Measurements from ENCODE around the gene RPS6KA6. TPM values are rescaled to one million over a fixed set of nuclear protein-coding genes. Genes with fewer than 3 reads are reported as not detected.
A peak's percentile ranks its signal among the peaks of the same experiment; 100 is the strongest.
"Not testable (repeated sequence)": the region's sequence is repeated elsewhere in the genome, so short reads cannot be mapped to it uniquely, and the experiment has no call there.

Gene RPS6KA6
- total RNA-seq, 1 experiment from 2014 or later: 1.6 TPM

GRCh38 chrX:84079479-84080197, 108.4 kb downstream of the RPS6KA6 start:
- in situ Hi-C loops (cut with HindIII; ENCODE audit: low pct_unique_long_range_greater_than_20kb, low sequenced_read_pairs); DNase-seq (ENCODE audit: low read depth, low spot score): not testable (repeated sequence)

- no peak for DNase-seq (ENCODE audit: low read depth, low spot score)
- in situ Hi-C loops (cut with HindIII; ENCODE audit: low pct_unique_long_range_greater_than_20kb, low sequenced_read_pairs): no loop called here
Observed at GRCh38 chrX:84078991-84079390, 109.0 kb downstream of the RPS6KA6 start.

DNA sequence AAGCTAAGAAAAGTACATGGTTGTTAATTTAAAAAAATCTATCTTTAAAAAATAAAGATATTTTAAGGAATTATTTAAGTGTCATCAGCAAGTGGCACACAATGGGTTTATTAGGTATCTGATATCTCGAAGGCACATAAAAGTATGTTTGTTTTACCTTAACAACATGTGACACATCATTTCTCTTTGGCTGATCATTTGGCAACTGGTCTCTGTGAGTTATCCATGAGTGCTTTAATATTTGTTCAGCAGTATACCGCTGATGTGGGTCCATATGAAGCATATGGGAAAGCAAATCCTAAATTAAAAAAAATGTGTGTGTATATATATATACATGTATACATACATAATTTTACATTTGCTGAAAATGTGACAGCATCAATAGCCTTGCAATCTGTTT, 123.2 kb downstream of the RPS6KA6 start:
- in situ Hi-C loops (cut with HindIII; ENCODE audit: low pct_unique_long_range_greater_than_20kb, low sequenced_read_pairs): no loop called here
- no peak for DNase-seq (ENCODE audit: low read depth, low spot score)

DNA sequence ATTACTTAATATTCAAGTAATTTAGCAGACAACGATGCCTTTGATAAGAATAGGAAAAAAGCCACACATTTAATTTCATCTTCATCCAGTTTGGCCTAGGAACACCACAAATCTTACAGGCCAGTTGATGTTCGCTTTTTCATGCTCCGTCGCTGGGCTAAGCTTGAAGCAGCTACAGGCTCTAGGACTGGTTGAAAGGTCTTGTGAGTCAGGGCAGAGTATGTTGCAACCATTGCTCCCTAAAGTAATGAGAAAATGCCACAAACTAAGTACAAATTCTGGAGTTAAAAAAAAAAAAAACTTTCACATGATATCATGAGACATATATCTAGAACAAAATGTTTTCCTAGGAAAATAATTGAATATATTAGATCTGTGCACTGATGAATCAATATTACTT, 123.8 kb downstream of the RPS6KA6 start:
- in situ Hi-C loops (cut with HindIII; ENCODE audit: low pct_unique_long_range_greater_than_20kb, low sequenced_read_pairs): no loop called here
- no peak for DNase-seq (ENCODE audit: low read depth, low spot score)

GRCh38 chrX:84047339-84047738, 140.7 kb downstream of the RPS6KA6 start:
- in situ Hi-C loops (cut with HindIII; ENCODE audit: low pct_unique_long_range_greater_than_20kb, low sequenced_read_pairs): no loop called here
- DNase-seq (ENCODE audit: low read depth, low spot score): no peak

DNA sequence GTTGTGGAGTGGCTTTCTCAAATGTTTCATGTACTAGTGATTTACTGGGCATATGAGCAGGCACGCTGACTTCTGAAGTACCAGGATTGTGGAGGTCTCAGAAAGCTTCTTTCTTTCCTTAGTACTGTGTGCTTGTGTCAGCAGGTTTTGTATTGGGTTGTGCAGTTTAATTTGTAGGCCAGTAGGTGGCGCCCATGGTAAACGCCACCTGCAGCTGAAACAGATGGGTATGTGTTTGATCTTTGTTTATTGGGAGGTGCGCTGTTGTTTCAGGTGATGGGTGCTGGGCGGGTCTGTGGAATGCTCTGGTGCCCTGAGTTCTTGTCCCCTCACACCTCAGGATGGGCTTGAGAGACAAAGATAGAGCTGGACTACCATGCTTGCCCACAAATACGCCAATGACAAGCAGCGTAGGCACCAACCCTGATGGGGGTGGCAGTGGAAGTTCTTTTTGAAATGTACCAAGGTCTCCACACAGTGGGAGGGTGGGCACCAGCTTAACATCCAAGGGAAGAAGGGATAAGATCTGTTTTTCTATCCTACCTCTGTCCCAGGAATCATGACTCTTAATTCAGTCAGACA, 141.5 kb downstream of the RPS6KA6 start:
- in situ Hi-C loops (cut with HindIII; ENCODE audit: low pct_unique_long_range_greater_than_20kb, low sequenced_read_pairs): no loop called here
- DNase-seq (ENCODE audit: low read depth, low spot score): peak; percentile 51

DNA sequence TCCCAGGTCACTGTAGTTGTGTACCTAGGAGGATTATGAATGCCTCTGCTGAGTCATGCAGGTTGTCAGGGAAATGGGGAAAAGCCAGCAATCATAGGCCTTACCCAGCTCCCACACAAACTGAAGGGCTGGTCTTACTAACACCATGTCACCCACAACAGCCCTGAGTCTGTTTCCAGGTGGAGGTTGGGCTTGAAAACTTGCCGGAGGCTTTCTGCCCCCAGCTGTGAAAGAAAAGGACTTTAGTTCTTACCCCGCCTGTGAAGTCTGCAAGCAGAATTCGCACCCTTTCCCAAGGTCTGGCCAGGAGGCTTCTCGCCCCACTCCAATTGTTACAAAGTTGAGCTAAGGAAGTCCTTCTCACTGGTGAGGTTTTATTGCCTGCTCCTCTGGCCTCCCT, 143.9 kb downstream of the RPS6KA6 start:
- in situ Hi-C loops (cut with HindIII; ENCODE audit: low pct_unique_long_range_greater_than_20kb, low sequenced_read_pairs): no loop called here

More for the DNA sequence above, 143.9 kb downstream of the RPS6KA6 start:
- no peak for DNase-seq (ENCODE audit: low read depth, low spot score)

Small RNAs within 50 kb of the gene (small RNA-seq; reads per million reads assigned to genes)
- gene MIR548I4: 0 reads per million in 2 experiments
